Body of pancreas (tissue), 4 donors: ENCODE measurements around the gene SOX3.

Experiments
- POLR2A ChIP-seq, 3 donors: fragments of 450-650 bp; IDR thresholded peaks; one replicate each; pipeline ENCODE4 v1.6.1; 2016; ENCODE audit warnings: antibody characterized with exemption in 3 of 3, mild to moderate bottlenecking in 2 of 3
- TF ChIP-seq, protein P1 (sequence below), 7 experiments: fragments of 450-650 bp in 4 of 7; fragments of 200-600 bp in 3 of 7; sonication (generic) in 3 of 7; IDR thresholded peaks; one replicate each; pipeline ENCODE4 v1.5.1; 2016 to 2019; ENCODE audit warnings: antibody characterized with exemption in 7 of 7

GRCh38 chrX:140525448-140525847 lies 20.6 kb upstream of the SOX3 start:
- TF ChIP-seq, protein P1, sequence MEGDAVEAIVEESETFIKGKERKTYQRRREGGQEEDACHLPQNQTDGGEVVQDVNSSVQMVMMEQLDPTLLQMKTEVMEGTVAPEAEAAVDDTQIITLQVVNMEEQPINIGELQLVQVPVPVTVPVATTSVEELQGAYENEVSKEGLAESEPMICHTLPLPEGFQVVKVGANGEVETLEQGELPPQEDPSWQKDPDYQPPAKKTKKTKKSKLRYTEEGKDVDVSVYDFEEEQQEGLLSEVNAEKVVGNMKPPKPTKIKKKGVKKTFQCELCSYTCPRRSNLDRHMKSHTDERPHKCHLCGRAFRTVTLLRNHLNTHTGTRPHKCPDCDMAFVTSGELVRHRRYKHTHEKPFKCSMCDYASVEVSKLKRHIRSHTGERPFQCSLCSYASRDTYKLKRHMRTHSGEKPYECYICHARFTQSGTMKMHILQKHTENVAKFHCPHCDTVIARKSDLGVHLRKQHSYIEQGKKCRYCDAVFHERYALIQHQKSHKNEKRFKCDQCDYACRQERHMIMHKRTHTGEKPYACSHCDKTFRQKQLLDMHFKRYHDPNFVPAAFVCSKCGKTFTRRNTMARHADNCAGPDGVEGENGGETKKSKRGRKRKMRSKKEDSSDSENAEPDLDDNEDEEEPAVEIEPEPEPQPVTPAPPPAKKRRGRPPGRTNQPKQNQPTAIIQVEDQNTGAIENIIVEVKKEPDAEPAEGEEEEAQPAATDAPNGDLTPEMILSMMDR (IDR thresholded peaks at IDR 0.05), result no peak
- no peak for TF ChIP-seq POLR2A (IDR thresholded peaks at IDR 0.05)
